SH-SY5Y (cell line): ENCODE data around the gene NAA11.

Experiments
- GATA2 ChIP-seq: IDR thresholded peaks from 2 replicates; pipeline ENCODE4 v1.6.1; 2011; ENCODE audit warnings: mild to moderate bottlenecking, low read depth, low read length
- GATA3 ChIP-seq: IDR thresholded peaks from 2 replicates; pipeline ENCODE4 v1.6.1; 2011; ENCODE audit warnings: low read depth, mild to moderate bottlenecking, low read length, moderate library complexity

GRCh38 chr4:79334783-79335182, 8.9 kb upstream of the NAA11 start:
- TF ChIP-seq GATA3 (no peak), GATA2 (no peak)
